EH (cell line): Measurements from ENCODE around the gene TCP11X1.
"Not testable (repeated sequence)": the region's sequence is repeated elsewhere in the genome, so short reads cannot be mapped to it uniquely, and the experiment has no call there.

Experiments
- DNase-seq: peaks from one replicate; pipeline ENCODE4 v3.0.0-alpha.2; 2015; ENCODE audit warnings: low read depth

Gene TCP11X1

GRCh38 chrX:102214986-102215385 is at the start of gene TCP11X1:
TCP11X1 (plus strand) TSS chrX:102215301.
- DNase-seq, result not testable (repeated sequence)

GRCh38 chrX:102185967-102186720 is 29.0 kb upstream of the TCP11X1 start:
- no peak for DNase-seq

GRCh38 chrX:102207940-102208339 is 7.2 kb upstream of the TCP11X1 start:
- DNase-seq, result not testable (repeated sequence)

- DNase-seq, result not testable (repeated sequence)
Measured at GRCh38 chrX:102216497-102216896, 1.4 kb downstream of the TCP11X1 start.

GRCh38 chrX:102235678-102236077 is 20.6 kb downstream of the TCP11X1 start:
- not testable (repeated sequence) for DNase-seq

- DNase-seq, result not testable (repeated sequence)
Measured at GRCh38 chrX:102240265-102240664, 25.2 kb downstream of the TCP11X1 start.

- not testable (repeated sequence) for DNase-seq
Measured at GRCh38 chrX:102246893-102247292, 31.8 kb downstream of the TCP11X1 start, which contains the start of gene NXF2. NXF2 (plus strand) TSS chrX:102247167; CDS start chrX:102307079, 59,912 bp downstream.

- DNase-seq, result not testable (repeated sequence)
Measured at GRCh38 chrX:102272231-102272630, 57.1 kb downstream of the TCP11X1 start.
